Neural cell (in vitro differentiated cells): ENCODE measurements around the gene ADORA2B. TPM values are rescaled to one million over a fixed set of nuclear protein-coding genes. Genes with fewer than 3 reads are reported as not detected.

Experiments
- H2AFZ ChIP-seq: fragments of 200-600, 300-800 bp; sonication (generic), shearing (Covaris generic); 2 replicates; pipeline ENCODE4 v1.6.0; 2014; ENCODE audit warnings: low read depth, mild to moderate bottlenecking, antibody characterized with exemption, low read length, moderate library complexity
- H3F3A ChIP-seq: fragments of 200-600 bp; shearing (Covaris generic); 2 replicates; pipeline ENCODE4 v1.6.1; 2016; ENCODE audit warnings: mild to moderate bottlenecking, moderate library complexity, mixed read lengths, antibody characterized with exemption, low read length; ENCODE audit not compliant: insufficient read depth, poor library complexity, severe bottlenecking
- H3K27ac ChIP-seq: fragments of 200-600, 300-800 bp; sonication (generic), shearing (Covaris generic); 2 replicates; pipeline ENCODE4 v1.5.1; 2014; ENCODE audit warnings: mild to moderate bottlenecking, low read length, moderate library complexity
- H3K27me3 ChIP-seq: fragments of 300-800, 200-600 bp; sonication (generic), shearing (Covaris generic); 2 replicates; pipeline ENCODE4 v1.6.0; 2014; ENCODE audit warnings: mild to moderate bottlenecking, low read depth, low read length, moderate library complexity; ENCODE audit not compliant: insufficient read depth
- H3K36me3 ChIP-seq: fragments of 300-800, 200-600 bp; sonication (generic), shearing (Covaris generic); 2 replicates; pipeline ENCODE4 v1.5.1; 2014; ENCODE audit warnings: mild to moderate bottlenecking, antibody characterized with exemption, low read length, moderate library complexity; ENCODE audit not compliant: insufficient read depth
- H3K4me2 ChIP-seq: fragments of 300-800, 200-600 bp; sonication (generic), shearing (Covaris generic); 2 replicates; pipeline ENCODE4 v1.6.0; 2014; ENCODE audit warnings: mild to moderate bottlenecking, low read length
- H3K4me3 ChIP-seq: fragments of 300-800, 200-600 bp; sonication (generic), shearing (Covaris generic); 2 replicates; pipeline ENCODE4 v1.5.1; 2014; ENCODE audit warnings: mild to moderate bottlenecking, low read length, moderate library complexity
- H3K79me2 ChIP-seq: fragments of 200-600 bp; shearing (Covaris generic); replicated peaks from 2 replicates; pipeline ENCODE4 v1.6.0; 2014; ENCODE audit warnings: mild to moderate bottlenecking, low read length, moderate library complexity; ENCODE audit not compliant: insufficient read depth
- H3K9ac ChIP-seq: fragments of 300-800, 200-600 bp; sonication (generic), shearing (Covaris generic); 2 replicates; pipeline ENCODE4 v1.6.1; 2016; ENCODE audit warnings: mild to moderate bottlenecking, low read length, mixed read lengths
- H3K9me2 ChIP-seq: fragments of 200-600 bp; shearing (Covaris generic); 2 replicates; pipeline ENCODE4 v1.6.1; 2016; ENCODE audit warnings: mild to moderate bottlenecking, low read length, mixed read lengths; ENCODE audit not compliant: insufficient read depth
- H3K9me3 ChIP-seq: fragments of 200-600, 300-800 bp; sonication (generic), shearing (Covaris generic); 2 replicates; pipeline ENCODE4 v1.6.1; 2016; ENCODE audit warnings: mild to moderate bottlenecking, mixed run types, low read length, moderate library complexity, mixed read lengths
- H4K20me1 ChIP-seq: fragments of 200-600 bp; shearing (Covaris generic); 2 replicates; pipeline ENCODE4 v1.6.1; 2016; ENCODE audit warnings: mild to moderate bottlenecking, mixed run types; ENCODE audit not compliant: insufficient read depth
- EP300 ChIP-seq: fragments of 450-650 bp; conservative IDR thresholded peaks from 2 replicates; pipeline ENCODE4 v1.6.1; 2014; ENCODE audit warnings: antibody characterized with exemption, mild to moderate bottlenecking, moderate library complexity; ENCODE audit not compliant: poor library complexity, severe bottlenecking
- EZH2 ChIP-seq: fragments of 200-600, 300-800 bp; shearing (Covaris generic), sonication (generic); IDR thresholded peaks from 2 replicates; pipeline ENCODE4 v1.6.1; 2014; ENCODE audit warnings: antibody characterized with exemption, low read length, borderline replicate concordance, mild to moderate bottlenecking; ENCODE audit not compliant: insufficient read depth, poor library complexity, severe bottlenecking
- MXI1 ChIP-seq: fragments of 450-650 bp; conservative IDR thresholded peaks from 2 replicates; pipeline ENCODE4 v1.6.1; 2014; ENCODE audit warnings: antibody characterized with exemption, mild to moderate bottlenecking; ENCODE audit not compliant: poor library complexity, severe bottlenecking
- POLR2AphosphoS5 ChIP-seq: IDR thresholded peaks from 2 replicates; pipeline ENCODE4 v1.6.1; 2012
- RAD21 ChIP-seq: fragments of 450-650 bp; conservative IDR thresholded peaks from 2 replicates; pipeline ENCODE4 v1.6.1; 2014; ENCODE audit warnings: antibody characterized with exemption, mild to moderate bottlenecking, moderate library complexity
- SMC3 ChIP-seq: fragments of 450-650 bp; conservative IDR thresholded peaks from 2 replicates; pipeline ENCODE4 v1.6.1; 2014; ENCODE audit warnings: antibody characterized with exemption, mild to moderate bottlenecking, moderate library complexity; ENCODE audit not compliant: poor library complexity
- TAF1 ChIP-seq: IDR thresholded peaks from 2 replicates; pipeline ENCODE4 v1.6.1; 2012; ENCODE audit warnings: low read depth
- polyA plus RNA-seq: library from polyadenylated mRNA; depleted of rRNA; stranded (reverse); fragments of >200 nt; gene quantifications from 2 replicates; pipeline ENCODE4 v1.2.3, GENCODE V29; 2014
- TF ChIP-seq, protein P1 (sequence below): IDR thresholded peaks from 2 replicates; pipeline ENCODE4 v1.6.1; 2012; ENCODE audit warnings: borderline replicate concordance
- TF ChIP-seq, protein P2 (sequence below): fragments of 450-650 bp; IDR thresholded peaks from 2 replicates; pipeline ENCODE4 v1.5.1; 2014; ENCODE audit warnings: antibody characterized with exemption, mild to moderate bottlenecking, moderate library complexity; ENCODE audit not compliant: poor library complexity, severe bottlenecking

ADORA2B gene
- polyA plus RNA-seq, 1 donor from 2014 or later: 0.78 TPM

DNA sequence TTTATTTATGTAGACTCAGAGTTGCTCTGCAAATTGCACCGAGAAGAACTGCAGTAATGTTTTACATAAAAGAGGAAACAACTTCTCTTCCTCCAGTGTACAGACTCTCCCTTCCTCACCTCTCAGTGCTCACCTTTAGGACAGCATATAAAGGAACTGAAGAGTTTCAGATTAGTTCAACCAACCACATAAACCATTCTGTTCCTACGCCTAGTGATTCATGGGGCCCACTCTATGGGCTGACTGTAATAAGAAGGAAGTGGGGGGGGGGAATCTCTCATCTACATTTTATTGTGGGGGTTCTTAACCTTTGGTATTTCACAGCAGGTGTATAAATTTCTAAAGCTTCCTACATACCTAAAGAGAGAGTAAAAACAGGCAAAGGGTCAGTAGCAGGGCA lies 36.3 kb downstream of the ADORA2B start:
- H2AFZ ChIP-seq: no peak overlapping the region
- no peak overlapping the region for H3K9ac ChIP-seq
- no peaks in the 10 kb centered on the region for H3K9me2 ChIP-seq
- no peak overlapping the region for H3K4me2 ChIP-seq
- H3K4me3 ChIP-seq: no peak overlapping the region
- TF ChIP-seq, protein P1, sequence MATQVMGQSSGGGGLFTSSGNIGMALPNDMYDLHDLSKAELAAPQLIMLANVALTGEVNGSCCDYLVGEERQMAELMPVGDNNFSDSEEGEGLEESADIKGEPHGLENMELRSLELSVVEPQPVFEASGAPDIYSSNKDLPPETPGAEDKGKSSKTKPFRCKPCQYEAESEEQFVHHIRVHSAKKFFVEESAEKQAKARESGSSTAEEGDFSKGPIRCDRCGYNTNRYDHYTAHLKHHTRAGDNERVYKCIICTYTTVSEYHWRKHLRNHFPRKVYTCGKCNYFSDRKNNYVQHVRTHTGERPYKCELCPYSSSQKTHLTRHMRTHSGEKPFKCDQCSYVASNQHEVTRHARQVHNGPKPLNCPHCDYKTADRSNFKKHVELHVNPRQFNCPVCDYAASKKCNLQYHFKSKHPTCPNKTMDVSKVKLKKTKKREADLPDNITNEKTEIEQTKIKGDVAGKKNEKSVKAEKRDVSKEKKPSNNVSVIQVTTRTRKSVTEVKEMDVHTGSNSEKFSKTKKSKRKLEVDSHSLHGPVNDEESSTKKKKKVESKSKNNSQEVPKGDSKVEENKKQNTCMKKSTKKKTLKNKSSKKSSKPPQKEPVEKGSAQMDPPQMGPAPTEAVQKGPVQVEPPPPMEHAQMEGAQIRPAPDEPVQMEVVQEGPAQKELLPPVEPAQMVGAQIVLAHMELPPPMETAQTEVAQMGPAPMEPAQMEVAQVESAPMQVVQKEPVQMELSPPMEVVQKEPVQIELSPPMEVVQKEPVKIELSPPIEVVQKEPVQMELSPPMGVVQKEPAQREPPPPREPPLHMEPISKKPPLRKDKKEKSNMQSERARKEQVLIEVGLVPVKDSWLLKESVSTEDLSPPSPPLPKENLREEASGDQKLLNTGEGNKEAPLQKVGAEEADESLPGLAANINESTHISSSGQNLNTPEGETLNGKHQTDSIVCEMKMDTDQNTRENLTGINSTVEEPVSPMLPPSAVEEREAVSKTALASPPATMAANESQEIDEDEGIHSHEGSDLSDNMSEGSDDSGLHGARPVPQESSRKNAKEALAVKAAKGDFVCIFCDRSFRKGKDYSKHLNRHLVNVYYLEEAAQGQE: no peak
- TF ChIP-seq EP300: no peak
- TF ChIP-seq RAD21: no peak
- no peak for TF ChIP-seq TAF1
- TF ChIP-seq SMC3: no peak
- TF ChIP-seq EZH2: no peak
- no peaks in the 10 kb centered on the region for H3K27me3 ChIP-seq
- H4K20me1 ChIP-seq: no peaks in the 10 kb centered on the region
- H3K36me3 ChIP-seq: peaks cover 13% of the 10 kb centered on the region
- H3K79me2 ChIP-seq: no peaks in the 10 kb centered on the region
- H3K9me3 ChIP-seq: no peaks in the 10 kb centered on the region
- H3K27ac ChIP-seq: no peak overlapping the region
- no peaks in the 10 kb centered on the region for H3F3A ChIP-seq

DNA sequence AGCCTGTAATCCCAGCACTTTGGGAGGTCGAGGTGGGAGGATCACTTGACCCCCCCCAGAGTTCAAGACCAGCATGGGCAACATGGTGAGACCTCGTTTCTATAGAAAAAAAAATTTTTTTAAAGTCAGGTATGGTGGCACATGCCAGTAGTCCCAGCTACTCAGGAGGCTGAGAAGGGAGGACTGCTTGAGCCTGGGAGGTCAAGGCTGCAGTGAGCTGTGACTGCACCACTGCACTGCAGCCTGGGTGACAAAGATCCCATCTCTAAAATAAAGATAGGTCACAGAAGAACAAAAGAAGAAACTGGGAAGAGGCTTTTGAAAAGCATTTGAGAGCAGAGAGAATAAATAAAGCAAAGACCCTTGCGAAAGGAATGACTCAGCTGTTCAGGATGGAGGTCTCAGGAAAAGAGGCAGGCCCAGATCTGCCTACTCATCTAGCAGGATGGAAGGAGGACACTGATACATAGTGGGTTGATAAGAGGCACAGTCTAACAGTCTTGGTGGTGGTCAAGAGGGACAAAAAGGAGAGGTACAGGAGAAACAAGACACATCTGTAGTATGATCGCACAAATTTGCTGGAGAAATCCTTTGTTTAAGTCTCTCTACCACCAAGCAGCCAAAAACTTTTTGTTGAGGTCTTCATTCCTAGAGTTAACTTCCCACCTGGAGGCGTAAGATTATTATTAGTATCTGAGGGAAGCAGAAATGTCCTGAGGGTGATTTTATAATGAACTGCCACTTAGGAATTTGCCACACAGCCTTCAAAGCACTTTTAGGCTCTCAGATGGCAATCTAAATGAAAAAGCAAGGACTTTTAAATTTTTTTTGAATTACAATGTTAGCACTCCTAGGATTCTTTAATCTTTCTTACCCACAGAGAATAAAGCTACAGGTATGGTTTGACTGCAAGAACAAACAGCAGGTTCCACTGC lies 37.0 kb downstream of the ADORA2B start:
- Histone ChIP-seq H3K27ac (no peak overlapping the region), H3K36me3 (peaks cover 13% of the 10 kb centered on the region), H4K20me1 (no peaks in the 10 kb centered on the region), H3K4me2 (no peak overlapping the region), H3K9me2 (no peaks in the 10 kb centered on the region), H3K4me3 (no peak overlapping the region), H3K27me3 (no peaks in the 10 kb centered on the region), H3K9ac (no peak overlapping the region), H3K9me3 (no peaks in the 10 kb centered on the region), H3K79me2 (no peaks in the 10 kb centered on the region), H3F3A (no peaks in the 10 kb centered on the region), H2AFZ (no peak overlapping the region)
- no peak for TF ChIP-seq EP300
- TF ChIP-seq POLR2AphosphoS5: no peak
- no peak for TF ChIP-seq TAF1
- TF ChIP-seq, protein P1: no peak
- no peak for TF ChIP-seq EZH2
- TF ChIP-seq SMC3: no peak
- TF ChIP-seq RAD21: no peak
- TF ChIP-seq, protein P2, sequence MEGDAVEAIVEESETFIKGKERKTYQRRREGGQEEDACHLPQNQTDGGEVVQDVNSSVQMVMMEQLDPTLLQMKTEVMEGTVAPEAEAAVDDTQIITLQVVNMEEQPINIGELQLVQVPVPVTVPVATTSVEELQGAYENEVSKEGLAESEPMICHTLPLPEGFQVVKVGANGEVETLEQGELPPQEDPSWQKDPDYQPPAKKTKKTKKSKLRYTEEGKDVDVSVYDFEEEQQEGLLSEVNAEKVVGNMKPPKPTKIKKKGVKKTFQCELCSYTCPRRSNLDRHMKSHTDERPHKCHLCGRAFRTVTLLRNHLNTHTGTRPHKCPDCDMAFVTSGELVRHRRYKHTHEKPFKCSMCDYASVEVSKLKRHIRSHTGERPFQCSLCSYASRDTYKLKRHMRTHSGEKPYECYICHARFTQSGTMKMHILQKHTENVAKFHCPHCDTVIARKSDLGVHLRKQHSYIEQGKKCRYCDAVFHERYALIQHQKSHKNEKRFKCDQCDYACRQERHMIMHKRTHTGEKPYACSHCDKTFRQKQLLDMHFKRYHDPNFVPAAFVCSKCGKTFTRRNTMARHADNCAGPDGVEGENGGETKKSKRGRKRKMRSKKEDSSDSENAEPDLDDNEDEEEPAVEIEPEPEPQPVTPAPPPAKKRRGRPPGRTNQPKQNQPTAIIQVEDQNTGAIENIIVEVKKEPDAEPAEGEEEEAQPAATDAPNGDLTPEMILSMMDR: no peak
- no peak for TF ChIP-seq MXI1
